HEK293 (cell line): ENCODE measurements around the gene ARHGEF4.
A peak's percentile ranks its signal among the peaks of the same experiment; 100 is the strongest.

Source experiments
- CTCF ChIA-PET: fragments of 350-600 bp; formaldehyde crosslinking; extraction: SDS; loops from one replicate; lab custom pipeline; 2021; ENCODE audit warnings: antibody characterized with exemption; lab: Yijun Ruan, JAX
- POLR2A ChIA-PET: fragments of 300-600 bp; formaldehyde crosslinking; extraction: SDS; loops from one replicate; lab custom pipeline; 2020; ENCODE audit warnings: antibody characterized with exemption, inconsistent platforms; lab: Yijun Ruan, JAX
- H3K27ac ChIP-seq: fragments of 200-500 bp; sonication (Bioruptor generic); 2 replicates; pipeline ENCODE4 v1.5.1; 2014; ENCODE audit warnings: low read depth, low read length, control low read depth, inconsistent platforms; ENCODE audit errors: extremely low read depth
- H3K36me3 ChIP-seq, 2 experiments: fragments of 200-500 bp in 1 of 2; sonication (Bioruptor generic) in 1 of 2; 1 replicate in 1 of 2; 2 replicates in 1 of 2; pipeline ENCODE4 v1.5.1; 2014 to 2017; ENCODE audit warnings: inconsistent platforms in 2 of 2, low read length in 2 of 2; ENCODE audit not compliant: control insufficient read depth in 2 of 2, insufficient read depth in 1 of 2
- H3K4me1 ChIP-seq: fragments of 200-500 bp; sonication (Bioruptor generic); 2 replicates; pipeline ENCODE4 v1.5.1; 2014; ENCODE audit warnings: mild to moderate bottlenecking, low read length, inconsistent platforms; ENCODE audit not compliant: control insufficient read depth, insufficient read depth
- H3K4me3 ChIP-seq: 2 replicates; pipeline ENCODE4 v1.5.1; 2011; ENCODE audit warnings: low read depth, mild to moderate bottlenecking, control low read depth, low read length, moderate library complexity
- H3K9me3 ChIP-seq: fragments of 200-500 bp; sonication (Bioruptor generic); 2 replicates; pipeline ENCODE4 v1.5.1; 2014; ENCODE audit warnings: low read depth, low read length, inconsistent platforms; ENCODE audit not compliant: control insufficient read depth, insufficient read depth
- BCL6B ChIP-seq: fragments of 450-650 bp; formaldehyde crosslinking; IDR thresholded peaks from 2 replicates; pipeline ENCODE4 v1.5.1; 2017; ENCODE audit warnings: missing biosample characterization, missing genetic modification characterization
- GLIS1 ChIP-seq: fragments of 450-650 bp; formaldehyde crosslinking; IDR thresholded peaks from 2 replicates; pipeline ENCODE4 v1.5.1; 2016; ENCODE audit warnings: missing biosample characterization, missing genetic modification characterization
- HOXC10 ChIP-seq: sonication (generic); formaldehyde crosslinking; IDR thresholded peaks from 2 replicates; pipeline ENCODE4 v1.8.1; 2023; ENCODE audit warnings: mild to moderate bottlenecking, missing genetic modification reagents
- KLF9 ChIP-seq: fragments of 450-650 bp; formaldehyde crosslinking; IDR thresholded peaks from 2 replicates; pipeline ENCODE4 v1.5.1; 2016; ENCODE audit warnings: missing biosample characterization, missing genetic modification characterization, low read depth
- MEIS1 ChIP-seq: sonication (generic); formaldehyde crosslinking; IDR thresholded peaks from 2 replicates; pipeline ENCODE4 v1.8.1; 2022; ENCODE audit warnings: missing genetic modification reagents, mild to moderate bottlenecking, borderline replicate concordance
- PBX3 ChIP-seq: sonication (generic); formaldehyde crosslinking; IDR thresholded peaks from 2 replicates; pipeline ENCODE4 v1.8.1; 2022; ENCODE audit warnings: mild to moderate bottlenecking, moderate library complexity, missing genetic modification reagents
- PRDM4 ChIP-seq: fragments of 450-650 bp; formaldehyde crosslinking; IDR thresholded peaks from 2 replicates; pipeline ENCODE4 v1.5.1; 2017; ENCODE audit warnings: missing biosample characterization, missing genetic modification characterization
- SCRT1 ChIP-seq: fragments of 450-650 bp; formaldehyde crosslinking; IDR thresholded peaks from 2 replicates; pipeline ENCODE4 v1.5.1; 2016; ENCODE audit warnings: missing biosample characterization, missing genetic modification characterization, borderline replicate concordance
- SP2 ChIP-seq: fragments of 450-650 bp; formaldehyde crosslinking; IDR thresholded peaks from 2 replicates; pipeline ENCODE4 v1.5.1; 2016; ENCODE audit warnings: missing biosample characterization, missing genetic modification characterization
- TCF7L2 ChIP-seq: IDR thresholded peaks from 2 replicates; pipeline ENCODE4 v1.6.1; 2011; ENCODE audit warnings: low read depth, mild to moderate bottlenecking, inconsistent platforms, low read length, moderate library complexity, borderline replicate concordance
- TRIM28 ChIP-seq: IDR thresholded peaks from 2 replicates; pipeline ENCODE4 v1.6.1; 2011; ENCODE audit warnings: low read length, control low read depth, borderline replicate concordance
- ZBTB20 ChIP-seq: fragments of 450-650 bp; formaldehyde crosslinking; IDR thresholded peaks from 2 replicates; pipeline ENCODE4 v1.5.1; 2016; ENCODE audit warnings: missing biosample characterization, missing genetic modification characterization
- ZBTB26 ChIP-seq: fragments of 450-650 bp; formaldehyde crosslinking; optimal IDR thresholded peaks from 2 replicates; pipeline ENCODE3; 2016; ENCODE audit warnings: missing biosample characterization, mild to moderate bottlenecking, missing genetic modification characterization
- ZEB2 ChIP-seq: fragments of 450-650 bp; formaldehyde crosslinking; IDR thresholded peaks from 2 replicates; pipeline ENCODE4 v1.5.1; 2016; ENCODE audit warnings: missing biosample characterization, missing genetic modification characterization
- ZNF132 ChIP-seq: fragments of 450-650 bp; formaldehyde crosslinking; IDR thresholded peaks from 2 replicates; pipeline ENCODE4 v1.5.1; 2017; ENCODE audit warnings: missing biosample characterization, missing genetic modification characterization, borderline replicate concordance
- ZNF169 ChIP-seq: fragments of 450-650 bp; formaldehyde crosslinking; IDR thresholded peaks from 2 replicates; pipeline ENCODE4 v1.5.1; 2016; ENCODE audit warnings: missing biosample characterization, missing genetic modification characterization
- ZNF24 ChIP-seq: fragments of 450-650 bp; formaldehyde crosslinking; IDR thresholded peaks from 2 replicates; pipeline ENCODE4 v1.5.1; 2016; ENCODE audit warnings: missing biosample characterization, missing genetic modification characterization
- ZNF324 ChIP-seq: fragments of 450-650 bp; formaldehyde crosslinking; IDR thresholded peaks from 2 replicates; pipeline ENCODE4 v1.5.1; 2016; ENCODE audit warnings: missing biosample characterization, missing genetic modification characterization
- ZNF404 ChIP-seq: fragments of 450-650 bp; formaldehyde crosslinking; IDR thresholded peaks from 2 replicates; pipeline ENCODE4 v1.5.1; 2017; ENCODE audit warnings: missing biosample characterization, missing genetic modification characterization
- ZNF473 ChIP-seq: fragments of 450-650 bp; formaldehyde crosslinking; IDR thresholded peaks from 2 replicates; pipeline ENCODE4 v1.5.1; 2017; ENCODE audit warnings: missing biosample characterization, missing genetic modification characterization
- ZNF513 ChIP-seq: fragments of 450-650 bp; IDR thresholded peaks from 2 replicates; pipeline ENCODE4 v1.5.1; 2018; ENCODE audit warnings: missing biosample characterization, missing genetic modification characterization
- ZNF596 ChIP-seq: fragments of 450-650 bp; IDR thresholded peaks from 2 replicates; pipeline ENCODE4 v1.5.0; 2018; ENCODE audit warnings: missing biosample characterization, mild to moderate bottlenecking, missing genetic modification characterization, moderate library complexity
- ZNF692 ChIP-seq: fragments of 450-650 bp; formaldehyde crosslinking; IDR thresholded peaks from 2 replicates; pipeline ENCODE4 v1.5.1; 2016; ENCODE audit warnings: missing biosample characterization, missing genetic modification characterization
- ZNF704 ChIP-seq: fragments of 450-650 bp; formaldehyde crosslinking; IDR thresholded peaks from 2 replicates; pipeline ENCODE4 v1.5.1; 2016; ENCODE audit warnings: missing biosample characterization, missing genetic modification characterization
- ZNF707 ChIP-seq: fragments of 450-650 bp; formaldehyde crosslinking; IDR thresholded peaks from 2 replicates; pipeline ENCODE4 v1.5.1; 2016; ENCODE audit warnings: missing biosample characterization, missing genetic modification characterization
- ZNF768 ChIP-seq: fragments of 450-650 bp; formaldehyde crosslinking; IDR thresholded peaks from 2 replicates; pipeline ENCODE4 v1.5.1; 2018; ENCODE audit warnings: missing biosample characterization, mild to moderate bottlenecking, missing genetic modification characterization
- ZNF791 ChIP-seq: fragments of 450-650 bp; formaldehyde crosslinking; IDR thresholded peaks from 2 replicates; pipeline ENCODE4 v1.5.1; 2016; ENCODE audit warnings: missing biosample characterization, missing genetic modification characterization
- ZNF792 ChIP-seq: fragments of 450-650 bp; formaldehyde crosslinking; IDR thresholded peaks from 2 replicates; pipeline ENCODE4 v1.5.1; 2016; ENCODE audit warnings: missing biosample characterization, missing genetic modification characterization

ARHGEF4 gene

GRCh38 chr2:131093696-131094462 lies 257.2 kb downstream of the ARHGEF4 start:
- Histone ChIP-seq H3K27ac (peak overlapping the region; percentile 97), H3K9me3 (no peaks in the 10 kb centered on the region), H3K4me3 (peak overlapping the region; percentile 79), H3K36me3 (peaks cover 19 to 24% of the 10 kb centered on the region in 2 experiments; a peak in 2 of 3 replicates), H3K4me1 (no peaks in the 10 kb centered on the region)
- CTCF ChIA-PET = no interaction called here
- POLR2A ChIA-PET = interaction anchor here (0.6 to 1.8 kb wide), 6 partner anchors 9 to 92 kb away, joined by 3 to 16 read pairs (median 5); partner anchors contain the start of gene PLEKHB2
- TF ChIP-seq KLF9 (tag by site-specific recombination) = 0 out of 2 replicates have a peak, but pooled peaks have one; percentile 5
- TF ChIP-seq ZNF596 (tag by site-specific recombination) = no peak
- no peak for TF ChIP-seq BCL6B (tag by site-specific recombination)
- TF ChIP-seq ZNF169 (tag by site-specific recombination) = no peak
- TF ChIP-seq ZNF513 (tag by site-specific recombination) = no peak
- no peak for TF ChIP-seq SCRT1 (tag by site-specific recombination)
- TF ChIP-seq TCF7L2 = no peak
- no peak for TF ChIP-seq ZNF404 (tag by site-specific recombination)
- TF ChIP-seq PBX3 = no peak
- peak; percentile 30; the same call in 1 of the 2 replicates for TF ChIP-seq ZBTB20 (tag by site-specific recombination)
- no peak for TF ChIP-seq ZNF132 (tag by site-specific recombination)
- TF ChIP-seq ZNF768 (tag by site-specific recombination) = no peak
- TF ChIP-seq ZNF692 (tag by site-specific recombination) = no peak
- TF ChIP-seq MEIS1 (CRISPR knock-in tag) = no peak
- peak; percentile 78 for TF ChIP-seq ZBTB26 (tag by site-specific recombination)
- peak; percentile 51; the same call in 1 of the 2 replicates for TF ChIP-seq ZEB2 (tag by site-specific recombination)
- no peak for TF ChIP-seq ZNF324
- 0 out of 2 replicates have a peak, but pooled peaks have one; percentile 8 for TF ChIP-seq GLIS1 (tag by site-specific recombination)
- TF ChIP-seq SP2 = no peak
- no peak for TF ChIP-seq ZNF707 (tag by site-specific recombination)
- TF ChIP-seq HOXC10 (CRISPR knock-in tag) = no peak
- TF ChIP-seq ZNF704 (tag by site-specific recombination) = no peak
- TF ChIP-seq TRIM28 = 0 out of 2 replicates have a peak, but pooled peaks have one; percentile 10
- TF ChIP-seq ZNF791 (tag by site-specific recombination) = no peak
- no peak for TF ChIP-seq ZNF792 (tag by site-specific recombination)
- TF ChIP-seq ZNF24 (tag by site-specific recombination) = no peak
- TF ChIP-seq ZNF473 (tag by site-specific recombination) = no peak
- TF ChIP-seq PRDM4 (tag by site-specific recombination) = no peak
